ENCODE measurements around the gene MYO7B.
A peak's percentile ranks its signal among the peaks of the same experiment; 100 is the strongest.

DNA sequence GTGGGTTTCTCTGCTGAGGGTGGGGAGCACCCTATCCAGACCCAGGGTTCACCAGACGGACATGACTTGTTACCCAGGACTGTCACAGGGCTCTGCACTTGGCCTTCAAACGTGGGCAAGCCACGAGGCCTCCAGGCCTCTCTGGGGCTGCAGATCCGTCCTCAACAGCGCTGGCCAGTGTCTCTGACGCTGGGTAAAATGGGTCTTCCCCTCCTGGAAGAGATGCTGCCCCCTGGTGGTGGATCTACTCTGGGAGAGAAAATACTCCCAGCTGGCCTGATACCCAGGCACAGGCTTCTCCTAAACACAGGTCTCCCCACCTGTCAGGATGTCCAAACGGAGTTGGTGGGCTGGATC is 114.2 kb downstream of the MYO7B start:
- TF ChIP-seq, protein P1, sequence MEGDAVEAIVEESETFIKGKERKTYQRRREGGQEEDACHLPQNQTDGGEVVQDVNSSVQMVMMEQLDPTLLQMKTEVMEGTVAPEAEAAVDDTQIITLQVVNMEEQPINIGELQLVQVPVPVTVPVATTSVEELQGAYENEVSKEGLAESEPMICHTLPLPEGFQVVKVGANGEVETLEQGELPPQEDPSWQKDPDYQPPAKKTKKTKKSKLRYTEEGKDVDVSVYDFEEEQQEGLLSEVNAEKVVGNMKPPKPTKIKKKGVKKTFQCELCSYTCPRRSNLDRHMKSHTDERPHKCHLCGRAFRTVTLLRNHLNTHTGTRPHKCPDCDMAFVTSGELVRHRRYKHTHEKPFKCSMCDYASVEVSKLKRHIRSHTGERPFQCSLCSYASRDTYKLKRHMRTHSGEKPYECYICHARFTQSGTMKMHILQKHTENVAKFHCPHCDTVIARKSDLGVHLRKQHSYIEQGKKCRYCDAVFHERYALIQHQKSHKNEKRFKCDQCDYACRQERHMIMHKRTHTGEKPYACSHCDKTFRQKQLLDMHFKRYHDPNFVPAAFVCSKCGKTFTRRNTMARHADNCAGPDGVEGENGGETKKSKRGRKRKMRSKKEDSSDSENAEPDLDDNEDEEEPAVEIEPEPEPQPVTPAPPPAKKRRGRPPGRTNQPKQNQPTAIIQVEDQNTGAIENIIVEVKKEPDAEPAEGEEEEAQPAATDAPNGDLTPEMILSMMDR (IDR thresholded peaks at IDR 0.05; ENCODE audit: poor library complexity): peak; percentile 73
- TF ChIP-seq EZH2 (IDR thresholded peaks at IDR 0.05; ENCODE audit: borderline replicate concordance): no peak

All from hepatocyte (in vitro differentiated cells).